ENCODE data around the gene LRP8. TPM values are rescaled to one million over a fixed set of nuclear protein-coding genes. Genes with fewer than 3 reads are reported as not detected.

LRP8 gene
- total RNA-seq, 1 donor from 2014 or later = 19.9 TPM

GRCh38 chr1:53264048-53264447 is 63.8 kb downstream of the LRP8 start:
- no peak for TF ChIP-seq CTCF (IDR thresholded peaks at IDR 0.05; ENCODE audit: unreplicated experiment)
- H3K4me3 Mint-ChIP-seq = no peak overlapping the region
- H3K27ac Mint-ChIP-seq = no peak overlapping the region
- no peak for DNase-seq (ENCODE audit: low spot score in 2 of 2, unreplicated experiment in 2 of 2)
- H3K9me3 Mint-ChIP-seq = no peaks in the 10 kb centered on the region
- H3K36me3 Mint-ChIP-seq = no peaks in the 10 kb centered on the region
- H3K27me3 Mint-ChIP-seq (ENCODE audit: low read depth) = no peaks in the 10 kb centered on the region
- no peaks in the 10 kb centered on the region for H3K4me1 Mint-ChIP-seq

DNA sequence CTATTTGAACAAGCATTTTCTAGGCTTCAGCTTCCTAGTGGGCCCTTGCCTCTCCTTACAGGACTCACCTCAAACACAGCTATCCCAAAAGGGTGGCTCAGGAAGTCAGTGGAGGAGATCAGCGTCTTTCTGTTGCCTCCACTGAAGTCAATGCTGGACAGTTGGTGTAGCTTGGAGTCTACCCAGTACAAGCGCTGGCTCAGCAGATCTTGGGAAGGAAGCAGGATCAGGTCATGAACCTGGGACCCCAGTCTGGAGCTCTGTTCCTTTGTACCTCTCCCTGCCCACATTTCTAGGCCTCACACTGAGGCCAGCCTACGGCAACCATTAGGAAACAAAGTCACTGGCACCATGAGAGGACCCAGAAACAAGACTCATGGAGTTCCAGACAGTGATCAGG is 65.9 kb downstream of the LRP8 start:
- Mint-ChIP-seq H3K9me3 (no peaks in the 10 kb centered on the region), H3K4me1 (no peaks in the 10 kb centered on the region), H3K27me3 (ENCODE audit: low read depth) (no peaks in the 10 kb centered on the region), H3K36me3 (no peaks in the 10 kb centered on the region), H3K4me3 (no peak overlapping the region), H3K27ac (no peak overlapping the region)
- no peak for TF ChIP-seq CTCF (IDR thresholded peaks at IDR 0.05; ENCODE audit: unreplicated experiment)
- DNase-seq (ENCODE audit: low spot score in 2 of 2, unreplicated experiment in 2 of 2) = no peak

DNA sequence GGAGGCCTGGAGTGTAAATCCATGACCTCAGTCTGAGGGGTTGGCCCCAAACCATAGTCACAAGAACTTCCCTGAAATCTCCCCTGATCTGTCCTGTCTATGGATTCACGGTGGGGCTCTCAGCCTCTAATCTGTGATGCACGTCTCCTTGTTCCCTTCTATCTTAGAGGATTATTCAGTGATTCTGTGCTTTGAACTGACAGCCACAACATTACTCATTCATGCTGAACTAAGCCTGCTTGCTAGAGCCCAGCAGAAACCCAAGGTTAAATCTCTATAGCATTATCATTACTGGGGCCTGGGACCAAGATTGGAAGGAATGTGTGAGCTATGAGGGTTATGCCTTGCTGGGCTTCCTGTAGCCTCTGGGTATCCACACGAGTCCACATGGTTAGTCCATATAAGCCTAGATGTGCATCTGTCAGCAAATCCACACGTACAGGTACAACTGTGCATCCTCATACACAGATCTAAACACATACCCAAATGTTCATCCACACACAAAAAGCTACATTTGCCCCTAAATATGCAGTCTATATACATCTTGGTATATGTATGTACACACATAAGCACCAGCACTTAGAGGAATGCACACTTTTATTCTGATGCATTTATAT is 67.1 kb downstream of the LRP8 start:
- Mint-ChIP-seq H3K9me3 (no peaks in the 10 kb centered on the region), H3K27ac (no peak overlapping the region), H3K4me3 (no peak overlapping the region), H3K4me1 (no peaks in the 10 kb centered on the region), H3K36me3 (no peaks in the 10 kb centered on the region), H3K27me3 (ENCODE audit: low read depth) (no peaks in the 10 kb centered on the region)
- no peak for DNase-seq (ENCODE audit: low spot score in 2 of 2, unreplicated experiment in 2 of 2)
- TF ChIP-seq CTCF (IDR thresholded peaks at IDR 0.05; ENCODE audit: unreplicated experiment) = no peak

- no peaks in the 10 kb centered on the region for H3K36me3 Mint-ChIP-seq
- no peaks in the 10 kb centered on the region for H3K27me3 Mint-ChIP-seq (ENCODE audit: low read depth)
- H3K4me1 Mint-ChIP-seq = no peaks in the 10 kb centered on the region
- DNase-seq (ENCODE audit: low spot score in 2 of 2, unreplicated experiment in 2 of 2) = no peak
- H3K9me3 Mint-ChIP-seq = no peaks in the 10 kb centered on the region
- H3K27ac Mint-ChIP-seq = no peak overlapping the region
- H3K4me3 Mint-ChIP-seq = no peak overlapping the region
- no peak for TF ChIP-seq CTCF (IDR thresholded peaks at IDR 0.05; ENCODE audit: unreplicated experiment)
Observed at GRCh38 chr1:53259932-53260331, 67.9 kb downstream of the LRP8 start.

DNA sequence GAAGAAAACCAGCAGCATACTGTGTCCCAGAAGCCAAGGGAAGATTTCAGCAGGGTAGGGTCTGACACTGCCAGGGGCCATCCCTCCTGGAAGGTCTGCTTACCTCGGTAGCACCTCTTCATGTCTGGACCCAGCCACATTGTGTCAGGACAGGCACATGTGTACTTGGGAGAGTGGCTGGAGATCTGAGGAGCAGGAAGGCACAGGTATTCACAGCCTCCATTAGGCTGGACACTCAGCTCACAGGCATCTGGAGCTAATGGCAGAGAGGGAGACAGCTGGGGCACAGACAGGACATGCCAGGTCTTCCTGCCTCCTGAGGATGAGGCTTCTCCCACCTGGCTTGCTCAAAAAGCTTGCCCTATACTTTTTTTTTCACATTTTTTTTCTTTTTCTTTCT is 69.7 kb downstream of the LRP8 start:
- H3K27ac Mint-ChIP-seq = no peak overlapping the region
- no peaks in the 10 kb centered on the region for H3K9me3 Mint-ChIP-seq
- H3K4me1 Mint-ChIP-seq = no peaks in the 10 kb centered on the region
- no peaks in the 10 kb centered on the region for H3K27me3 Mint-ChIP-seq (ENCODE audit: low read depth)
- H3K36me3 Mint-ChIP-seq = no peaks in the 10 kb centered on the region
- DNase-seq (ENCODE audit: low spot score in 2 of 2, unreplicated experiment in 2 of 2) = no peak
- no peak overlapping the region for H3K4me3 Mint-ChIP-seq
- TF ChIP-seq CTCF (IDR thresholded peaks at IDR 0.05; ENCODE audit: unreplicated experiment) = no peak

Data from mesothelial cell of epicardium (in vitro differentiated cells).